ENCODE data around the gene DOCK4.
"Not testable (repeated sequence)": the region's sequence is repeated elsewhere in the genome, so short reads cannot be mapped to it uniquely, and the experiment has no call there.

DOCK4 gene

GRCh38 chr7:112129655-112130323 lies 76.4 kb downstream of the DOCK4 start:
- DNase-seq, result no peak

- DNase-seq, result peak; percentile 33
These were observed 77.5 kb downstream of the DOCK4 start for GRCh38 chr7:112128461-112129425.

- DNase-seq, result not testable (repeated sequence)
These were observed 78.2 kb downstream of the DOCK4 start for GRCh38 chr7:112128041-112128440.

GRCh38 chr7:112125250-112125649 lies 80.9 kb downstream of the DOCK4 start:
- no peak for DNase-seq

GRCh38 chr7:112124061-112124766 lies 82.0 kb downstream of the DOCK4 start:
- no peak for DNase-seq

GRCh38 chr7:112122798-112123197 lies 83.4 kb downstream of the DOCK4 start:
- no peak for DNase-seq

GRCh38 chr7:112122144-112122543 lies 84.1 kb downstream of the DOCK4 start:
- no peak for DNase-seq

GRCh38 chr7:112121318-112121717 lies 84.9 kb downstream of the DOCK4 start:
- DNase-seq, result no peak

GRCh38 chr7:112120696-112121217 lies 85.4 kb downstream of the DOCK4 start:
- no peak for DNase-seq

- DNase-seq, result no peak
These were observed 87.3 kb downstream of the DOCK4 start for GRCh38 chr7:112118581-112119566.

GRCh38 chr7:112116894-112117293 lies 89.3 kb downstream of the DOCK4 start:
- peak; percentile 93 for DNase-seq

- no peak for DNase-seq
These were observed 89.8 kb downstream of the DOCK4 start for GRCh38 chr7:112116358-112116757.

GRCh38 chr7:112115880-112116279 lies 90.3 kb downstream of the DOCK4 start:
- no peak for DNase-seq

- no peak for DNase-seq
These were observed 92.2 kb downstream of the DOCK4 start for GRCh38 chr7:112113913-112114575.

GRCh38 chr7:112112822-112113255 lies 93.4 kb downstream of the DOCK4 start:
- DNase-seq, result no peak

- DNase-seq, result no peak
These were observed 95.5 kb downstream of the DOCK4 start for GRCh38 chr7:112110651-112111050.

- DNase-seq, result no peak
These were observed 96.0 kb downstream of the DOCK4 start for GRCh38 chr7:112110175-112110574.

- DNase-seq, result no peak
These were observed 97.2 kb downstream of the DOCK4 start for GRCh38 chr7:112108981-112109380.

GRCh38 chr7:112105584-112106530 lies 100.3 kb downstream of the DOCK4 start:
- DNase-seq, result no peak

- no peak for DNase-seq
These were observed 102.1 kb downstream of the DOCK4 start for GRCh38 chr7:112104120-112104519.
